ENCODE results near the gene COL5A1.

COL5A1 gene

DNA sequence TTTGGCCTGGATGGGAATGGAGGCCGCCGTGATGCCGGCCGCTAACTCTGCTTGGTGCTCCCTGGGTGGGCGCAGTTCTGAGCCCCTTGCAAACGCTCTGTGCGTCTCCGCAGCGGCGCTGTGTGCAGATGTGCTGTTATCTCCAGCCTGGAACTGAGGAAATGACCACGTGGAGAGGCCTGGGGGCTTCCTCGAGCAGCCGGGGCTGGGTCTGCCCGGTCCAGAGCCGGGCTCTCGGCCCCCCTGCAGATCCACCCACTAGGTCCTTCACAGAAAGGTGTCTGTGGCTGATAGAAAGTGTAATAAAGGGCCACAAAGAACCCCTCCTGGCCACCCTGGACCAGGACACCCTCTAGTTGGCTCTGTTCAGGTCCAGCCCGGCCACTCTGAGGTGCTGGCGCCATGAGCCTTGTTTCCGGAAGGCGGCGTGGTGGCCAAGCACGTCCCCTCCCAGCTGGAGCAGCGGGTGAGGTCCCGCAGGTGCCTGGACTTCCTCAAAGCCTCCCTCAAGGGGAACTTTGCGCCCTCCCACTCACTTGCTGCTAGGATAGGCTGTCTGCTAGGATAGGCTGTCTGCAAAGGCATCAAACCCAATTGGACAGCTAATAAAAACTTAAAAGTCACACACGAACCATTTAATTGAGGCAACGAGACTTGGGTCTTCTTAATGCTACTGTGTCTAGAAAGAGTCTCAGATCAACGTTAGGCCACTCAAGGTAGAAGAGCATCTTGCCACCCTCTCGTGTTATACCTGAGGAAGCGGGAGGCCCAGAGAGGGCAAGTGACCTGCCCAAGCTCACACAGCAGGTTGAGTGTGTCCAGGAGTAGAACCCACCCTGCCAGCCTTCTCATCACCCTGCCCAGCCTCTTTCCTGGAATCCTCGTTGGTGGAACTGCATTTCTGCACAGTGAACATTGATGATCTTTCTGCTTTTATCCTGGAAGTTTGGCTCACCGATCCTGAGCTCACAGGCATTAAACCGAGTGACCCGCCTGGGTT is 129.7 kb downstream of the COL5A1 start:
- DNase-seq (ENCODE audit: low spot score): no peak

DNA sequence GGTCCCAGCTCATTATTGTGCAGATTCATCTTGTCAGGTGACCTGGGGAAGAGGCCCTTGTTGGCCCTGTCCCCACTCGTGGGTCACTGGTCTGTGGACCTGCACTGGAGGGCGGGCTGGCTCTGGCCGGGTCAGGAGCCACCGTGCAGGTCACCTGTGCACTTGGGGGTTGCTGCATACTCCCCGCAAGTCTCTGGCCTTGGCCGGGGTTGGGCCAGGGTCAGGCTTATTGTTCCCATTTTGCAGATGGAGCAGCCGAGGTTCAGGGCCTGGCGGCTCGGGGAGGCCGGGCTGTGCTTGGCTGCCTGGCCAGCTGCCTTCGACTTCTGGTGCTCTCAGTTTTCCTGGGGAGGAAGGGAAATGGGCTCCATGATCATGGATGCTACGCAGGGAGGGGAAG is 130.7 kb downstream of the COL5A1 start:
- no peak for DNase-seq (ENCODE audit: low spot score)

DNA sequence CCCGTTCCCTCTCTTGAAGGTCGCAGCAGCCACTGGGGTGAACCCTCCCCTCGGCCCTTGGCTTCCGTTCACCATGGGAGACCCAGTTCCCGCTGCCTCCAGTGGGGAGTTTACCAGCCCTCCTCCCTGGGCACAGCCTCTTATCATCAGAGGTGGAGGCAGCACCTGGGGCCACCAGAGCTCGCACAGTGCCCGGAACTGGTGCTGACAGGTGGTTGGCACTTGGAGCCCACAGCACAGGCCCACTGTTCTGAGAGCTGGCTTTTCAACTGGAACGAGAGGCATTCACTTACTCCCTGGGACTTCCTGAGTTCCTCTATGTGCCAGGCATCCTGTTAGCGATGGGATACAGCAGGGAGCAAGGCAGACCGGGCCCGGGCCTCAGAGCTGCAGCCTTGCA is 132.2 kb downstream of the COL5A1 start:
- DNase-seq (ENCODE audit: low spot score): no peak

DNA sequence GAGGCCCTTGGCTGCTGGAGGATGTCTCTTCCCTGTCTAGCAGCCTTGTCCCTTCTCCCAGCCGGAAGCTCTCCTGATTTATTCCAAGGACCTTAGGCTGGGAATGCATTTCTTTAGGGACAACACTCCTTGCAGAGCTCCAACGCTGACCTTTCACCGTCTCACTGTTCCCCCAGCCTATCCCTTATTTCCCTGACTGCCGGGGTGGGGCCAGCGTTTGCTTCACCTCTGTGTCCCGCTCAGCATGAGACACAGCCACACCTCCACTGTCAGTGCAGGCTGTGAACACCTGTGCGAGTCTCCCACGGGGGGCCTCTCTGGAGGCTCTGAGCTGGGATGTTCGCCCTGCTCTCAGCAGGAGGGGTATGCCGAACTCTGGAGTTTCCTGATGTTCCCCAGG is 132.8 kb downstream of the COL5A1 start:
- DNase-seq (ENCODE audit: low spot score): no peak

DNA sequence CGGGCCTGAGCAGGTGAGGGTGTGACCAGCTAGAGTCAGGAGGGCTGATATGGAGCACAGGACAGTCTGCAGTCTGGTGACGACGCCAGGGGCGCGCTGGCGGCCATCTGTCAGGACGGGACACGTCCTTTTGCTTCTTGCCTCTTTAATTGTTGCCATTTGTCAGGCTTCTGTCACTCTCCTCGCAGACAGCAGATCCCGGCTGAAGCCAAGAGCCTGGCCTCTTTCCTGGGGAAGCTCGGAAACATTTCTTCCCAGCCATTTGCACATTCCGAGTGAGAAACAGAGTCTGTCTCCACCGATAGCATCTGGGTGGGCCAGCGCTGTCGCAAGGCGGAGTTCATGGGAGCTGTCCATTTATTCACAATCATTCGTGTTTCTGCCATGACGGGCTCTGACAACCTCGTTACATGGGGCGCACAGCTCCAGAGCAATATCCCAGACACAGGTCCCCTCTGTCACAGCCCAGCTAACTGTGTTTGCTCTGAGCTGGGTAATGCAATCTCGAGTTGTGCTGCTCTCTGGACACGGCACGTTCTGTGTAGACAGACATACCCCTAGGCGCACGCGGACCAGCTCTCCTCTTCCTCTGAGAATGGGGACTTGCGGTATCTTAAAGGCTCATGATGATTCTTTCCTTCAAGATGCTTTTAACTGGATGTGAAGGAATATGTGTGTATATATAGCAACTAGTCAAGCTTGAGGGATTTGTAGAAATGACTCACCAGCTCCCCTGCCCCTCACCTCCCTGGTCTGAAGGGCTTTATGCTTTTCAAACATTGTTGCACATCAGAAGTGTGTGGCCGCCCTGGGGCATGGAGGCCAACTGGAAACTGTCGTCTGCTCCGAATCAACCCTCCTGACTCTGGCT is 133.7 kb downstream of the COL5A1 start:
- no peak for DNase-seq (ENCODE audit: low spot score)

DNA sequence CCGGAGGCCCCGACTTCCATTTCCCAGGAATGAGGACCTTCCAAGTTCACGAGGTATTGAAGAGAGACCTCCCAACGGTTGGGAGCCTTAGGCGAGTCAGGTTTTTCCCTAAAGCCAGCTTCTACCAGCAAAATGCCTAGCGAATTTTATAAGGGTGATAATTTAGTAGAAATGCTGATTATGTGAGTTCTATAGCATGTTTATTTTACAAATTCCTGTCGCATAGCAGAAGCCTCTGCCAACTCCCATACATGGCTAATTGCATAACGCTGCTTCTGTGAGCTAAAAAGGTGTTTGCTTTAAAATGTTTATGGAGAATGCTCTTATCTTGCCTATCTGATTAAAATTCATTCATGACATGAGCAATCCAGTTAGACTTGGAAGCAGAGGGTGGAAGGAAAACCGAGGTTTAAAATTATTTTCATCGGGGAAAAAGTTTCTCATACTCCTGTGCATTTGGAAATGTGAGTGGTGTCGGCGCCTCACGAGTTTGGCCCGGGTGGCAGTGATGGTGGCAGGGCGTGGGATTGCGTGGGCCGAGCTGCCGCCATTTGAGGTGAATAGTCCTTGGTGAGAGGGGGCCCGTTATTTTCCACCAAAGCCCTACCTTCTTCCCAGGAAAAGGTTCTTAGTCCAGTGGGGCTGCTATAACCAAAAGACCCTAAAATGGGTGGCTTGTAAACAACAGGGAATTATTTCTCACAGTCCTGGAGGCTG is 134.6 kb downstream of the COL5A1 start:
- no peak for DNase-seq (ENCODE audit: low spot score)

GRCh38 chr9:134777153-134777552 is 135.6 kb downstream of the COL5A1 start:
- DNase-seq (ENCODE audit: low spot score): no peak

DNA sequence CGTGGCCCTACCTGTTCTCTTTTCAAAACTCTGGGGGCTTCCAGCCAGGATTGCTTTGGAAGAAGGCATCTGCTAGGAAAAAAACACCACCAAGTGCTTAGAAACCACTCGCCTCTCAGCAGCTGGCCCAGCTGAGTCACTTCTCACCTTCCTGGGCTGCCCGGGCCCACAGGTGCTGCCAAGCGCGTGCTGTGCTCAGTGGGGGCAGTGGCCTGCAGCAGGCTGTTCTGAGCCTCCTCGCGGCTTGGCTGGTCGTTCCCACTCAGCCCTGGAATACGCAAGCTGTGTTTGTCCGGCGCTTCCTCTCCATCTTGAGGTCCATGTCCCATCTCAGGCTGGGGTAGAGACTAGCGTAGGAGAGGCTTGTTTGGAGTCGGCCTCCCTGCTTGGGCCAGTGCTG is 136.6 kb downstream of the COL5A1 start:
- no peak for DNase-seq (ENCODE audit: low spot score)

DNA sequence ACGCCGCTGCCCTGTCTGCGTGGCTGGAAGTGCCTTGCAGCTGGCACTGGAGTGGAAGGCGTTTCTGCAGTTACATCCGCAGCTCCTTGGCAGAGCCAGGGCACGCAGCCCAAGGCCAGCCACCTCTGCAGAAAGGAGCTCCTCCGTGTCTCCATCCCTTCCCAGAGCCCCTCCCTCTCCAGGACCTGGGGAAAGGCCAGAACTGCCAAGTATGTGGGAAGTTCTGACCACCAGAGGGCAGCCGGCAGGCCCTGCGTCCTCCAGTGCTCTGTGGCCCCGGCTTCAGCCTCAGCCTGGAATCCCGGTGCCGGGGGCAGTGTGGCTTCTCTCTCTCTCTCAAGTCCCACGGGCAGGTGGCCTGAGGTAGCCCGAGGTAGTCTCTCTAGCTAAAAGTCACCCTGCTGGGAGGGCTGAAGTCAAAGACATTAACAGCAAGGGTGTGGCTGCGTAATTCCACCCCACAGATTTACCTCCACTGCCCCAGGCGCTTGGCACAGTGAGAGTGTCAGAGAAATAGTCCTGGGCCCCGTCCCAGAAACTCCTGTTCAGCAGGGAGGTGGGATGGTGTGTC is 137.3 kb downstream of the COL5A1 start:
- DNase-seq (ENCODE audit: low spot score): peak; percentile 70

- DNase-seq (ENCODE audit: low spot score): no peak
These were observed 138.0 kb downstream of the COL5A1 start for GRCh38 chr9:134779640-134780039.

GRCh38 chr9:134781591-134782302 is 140.1 kb downstream of the COL5A1 start:
- no peak for DNase-seq (ENCODE audit: low spot score)

DNA sequence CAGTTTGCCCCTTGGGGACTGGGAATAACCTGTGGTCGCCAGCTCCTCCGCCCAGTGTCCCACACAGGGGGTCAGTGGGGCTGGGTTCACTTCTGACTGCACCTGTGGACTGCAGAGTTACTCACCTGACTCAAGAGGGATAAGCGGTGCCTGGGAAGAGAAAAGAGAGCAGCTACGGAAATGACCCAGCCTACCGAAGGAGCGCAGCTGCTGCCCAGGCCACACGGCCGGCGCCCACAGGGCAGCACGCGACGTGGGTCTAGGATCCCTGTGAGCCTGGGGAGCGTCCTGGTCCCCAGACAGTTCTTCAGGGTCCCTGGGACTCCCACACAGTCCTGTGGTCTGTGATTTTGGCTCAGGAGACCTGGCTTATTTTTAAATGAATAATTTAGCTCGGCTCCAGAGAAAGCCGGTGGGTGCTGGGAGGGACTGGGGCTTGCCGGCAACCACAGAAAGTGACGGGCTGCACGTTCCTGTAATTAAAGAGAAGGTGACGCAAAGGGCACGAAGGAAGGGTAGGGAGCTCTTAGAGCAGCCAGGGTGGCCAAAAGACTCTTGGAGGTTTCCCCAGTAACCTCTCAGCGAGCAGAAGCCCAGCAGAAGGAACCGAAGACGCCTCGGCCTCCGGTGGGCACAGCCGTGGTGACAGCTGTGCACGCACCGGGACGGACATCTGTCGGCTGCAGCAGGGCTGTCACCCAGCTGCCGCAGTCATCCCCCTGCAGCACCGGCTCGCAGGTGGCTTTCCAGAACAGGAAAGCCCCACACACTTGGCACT is 141.5 kb downstream of the COL5A1 start:
- no peak for DNase-seq (ENCODE audit: low spot score)

DNA sequence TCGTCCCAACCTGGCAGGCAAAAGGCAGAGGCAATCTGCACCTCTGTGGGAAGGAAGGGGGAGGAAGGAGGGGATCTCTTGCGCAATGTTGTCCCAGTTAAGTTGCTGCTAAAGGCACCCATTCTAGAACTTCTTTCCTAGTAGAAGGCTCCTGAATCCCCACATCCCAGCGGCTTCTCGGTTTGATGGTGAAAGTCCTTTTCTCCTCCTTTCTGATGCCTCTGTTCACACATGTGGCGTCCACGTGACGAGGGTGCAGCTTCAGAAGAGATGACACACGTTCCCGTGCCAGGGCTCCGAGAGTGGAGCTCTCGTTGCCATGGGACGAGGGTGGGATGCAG is 142.1 kb downstream of the COL5A1 start:
- no peak for DNase-seq (ENCODE audit: low spot score)

DNA sequence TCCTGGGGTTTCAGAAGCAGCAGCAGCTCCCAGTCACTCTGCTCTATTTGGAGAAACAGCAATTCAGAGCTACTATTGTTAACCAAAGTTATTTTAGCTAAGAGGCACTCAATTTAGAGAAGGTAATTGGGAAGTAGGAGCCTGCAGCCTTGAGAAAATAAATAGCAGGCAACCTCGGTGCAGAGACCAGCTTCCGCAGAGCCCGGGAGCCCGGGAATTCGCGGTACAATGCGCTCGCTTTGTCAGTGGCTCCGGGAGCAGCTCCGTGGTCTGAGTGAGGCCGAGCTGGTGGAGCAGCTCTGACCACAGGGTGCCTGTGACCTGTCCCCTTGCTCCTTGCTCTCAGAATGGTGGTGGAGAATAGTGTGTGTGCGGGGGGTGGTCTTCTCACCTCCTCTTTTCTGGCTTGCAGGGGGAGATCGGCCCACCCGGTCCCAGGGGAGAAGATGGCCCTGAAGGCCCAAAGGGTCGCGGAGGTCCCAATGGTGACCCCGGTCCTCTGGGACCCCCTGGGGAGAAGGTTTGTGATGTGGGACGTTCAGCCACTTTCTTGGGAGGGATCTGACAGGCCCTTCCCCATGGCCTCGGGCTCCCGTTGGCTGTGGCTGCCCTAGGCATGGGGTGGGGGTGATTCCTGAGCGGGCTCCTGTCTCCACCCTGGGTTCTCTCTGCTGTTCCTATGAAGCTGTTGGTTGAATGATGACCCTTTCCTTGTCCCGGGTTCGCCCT is 143.1 kb downstream of the COL5A1 start:
- DNase-seq (ENCODE audit: low spot score): no peak

DNA sequence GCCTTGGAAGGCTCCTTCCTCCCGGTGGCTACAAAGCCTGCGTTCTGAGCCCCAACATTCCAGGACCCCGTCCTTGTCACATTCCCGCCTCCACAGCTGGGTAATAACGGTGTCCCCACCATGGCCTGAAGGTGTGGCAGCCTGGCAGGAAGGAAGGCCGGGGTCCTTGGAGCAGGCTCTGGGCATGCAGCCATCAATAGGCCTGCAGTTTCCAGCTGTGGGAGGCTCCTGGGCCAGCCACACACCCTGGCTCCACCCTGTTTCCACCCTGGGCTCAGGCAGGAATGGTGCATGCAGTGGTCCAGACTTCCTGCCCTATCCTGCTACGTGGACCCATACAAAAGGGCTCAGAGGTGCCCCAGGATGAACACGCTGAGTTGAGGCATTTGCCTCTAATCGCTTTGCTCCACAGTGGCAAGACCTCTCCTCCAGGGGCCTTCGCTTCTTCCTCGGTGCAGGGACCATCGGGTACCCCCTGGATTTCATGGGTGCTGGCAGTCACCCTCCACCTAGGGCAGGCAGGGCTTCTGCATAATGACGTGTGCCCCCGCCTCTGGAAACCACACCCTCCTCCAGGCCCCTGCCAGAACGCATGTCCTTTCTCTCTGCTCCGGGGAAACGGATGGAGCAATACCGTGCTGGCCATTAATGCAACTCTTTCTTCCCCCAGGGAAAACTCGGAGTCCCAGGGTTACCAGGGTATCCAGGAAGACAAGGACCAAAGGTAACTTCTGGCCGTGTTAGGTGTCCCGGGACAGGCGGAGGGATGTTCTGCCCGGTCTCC is 143.9 kb downstream of the COL5A1 start:
- peak; percentile 46 for DNase-seq (ENCODE audit: low spot score)

GRCh38 chr9:134787601-134788531 is 146.3 kb downstream of the COL5A1 start:
- DNase-seq (ENCODE audit: low spot score): no peak

DNA sequence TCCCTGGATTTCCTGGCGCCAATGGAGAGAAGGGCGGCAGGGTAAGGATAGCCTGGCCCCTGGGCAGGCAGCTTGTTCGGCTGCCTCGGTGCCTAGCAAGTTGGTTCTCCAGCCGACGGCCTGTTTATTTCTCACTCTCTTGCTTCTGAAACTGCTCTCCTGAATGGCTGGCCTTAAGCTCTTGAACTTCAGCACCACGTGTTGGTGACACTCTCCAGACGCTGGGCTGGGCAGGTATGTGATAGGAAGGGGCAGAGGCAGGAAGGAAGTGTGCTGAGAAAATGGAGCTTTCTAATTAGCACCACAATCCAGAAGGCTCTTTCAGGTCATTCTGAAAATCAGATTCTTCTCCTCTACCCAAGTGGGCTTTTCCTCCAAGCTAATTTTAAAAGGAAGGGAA is 147.6 kb downstream of the COL5A1 start:
- DNase-seq (ENCODE audit: low spot score): no peak

GRCh38 chr9:134791009-134791408 is 149.4 kb downstream of the COL5A1 start:
- DNase-seq (ENCODE audit: low spot score): no peak

Data from AG20443 (cell line).